ENCODE data around the gene NEU2. TPM values are rescaled to one million over a fixed set of nuclear protein-coding genes. Genes with fewer than 3 reads are reported as not detected.
"Not testable (repeated sequence)": the region's sequence is repeated elsewhere in the genome, so short reads cannot be mapped to it uniquely, and the experiment has no call there.

NEU2 gene
- total RNA-seq, 1 donor from 2014 or later, result not detected

GRCh38 chr2:233010569-233011267, 21.8 kb upstream of the NEU2 start:
- DNase-seq (ENCODE audit: low read depth in 2 of 2), result no peak

DNA sequence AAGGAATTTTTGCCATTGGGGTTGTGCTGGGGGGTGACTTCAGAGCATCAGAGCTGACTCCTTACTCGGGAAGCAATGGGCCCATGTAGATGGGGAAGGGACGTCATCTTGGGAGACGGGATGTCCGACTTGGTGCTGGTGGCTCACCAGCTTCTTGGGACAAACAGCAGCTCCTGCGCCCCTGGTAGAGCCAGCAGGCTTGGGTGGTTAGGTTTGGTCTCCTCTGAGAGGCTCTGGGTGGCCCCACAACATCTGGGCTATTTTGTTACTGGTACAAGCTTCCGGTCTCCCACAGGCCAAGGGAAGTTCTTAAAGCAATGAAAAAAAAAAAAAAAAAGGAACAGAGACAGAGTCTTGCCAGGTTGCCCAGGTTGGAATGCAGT, 21.2 kb upstream of the NEU2 start:
- no peak for DNase-seq (ENCODE audit: low read depth in 2 of 2)

DNA sequence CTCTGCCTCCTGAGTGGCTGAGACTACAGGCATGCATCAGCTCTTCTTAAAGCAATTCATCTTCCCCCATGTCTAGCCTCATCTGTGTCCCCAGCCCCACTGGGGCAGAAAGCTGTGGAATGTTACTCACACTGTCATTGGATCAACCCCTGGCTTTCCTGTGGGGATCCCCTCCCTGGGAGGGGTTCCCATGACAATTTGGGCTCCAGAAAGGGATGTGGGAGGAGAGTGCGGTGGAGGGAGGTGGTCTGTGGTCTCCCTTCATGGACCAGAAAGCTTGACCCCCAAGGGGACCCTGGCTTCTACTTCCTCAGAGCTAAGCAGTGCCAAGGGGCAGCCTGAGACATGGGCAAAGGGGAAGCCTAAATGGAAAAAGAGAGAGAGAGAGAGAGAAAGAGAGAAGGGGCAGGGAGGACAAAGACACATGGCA, 20.8 kb upstream of the NEU2 start:
- DNase-seq (ENCODE audit: low read depth in 2 of 2), result no peak

- peak; percentile 16 to 19 for DNase-seq (ENCODE audit: low read depth in 2 of 2)
Observed at GRCh38 chr2:233012301-233012971, 20.0 kb upstream of the NEU2 start.

DNA sequence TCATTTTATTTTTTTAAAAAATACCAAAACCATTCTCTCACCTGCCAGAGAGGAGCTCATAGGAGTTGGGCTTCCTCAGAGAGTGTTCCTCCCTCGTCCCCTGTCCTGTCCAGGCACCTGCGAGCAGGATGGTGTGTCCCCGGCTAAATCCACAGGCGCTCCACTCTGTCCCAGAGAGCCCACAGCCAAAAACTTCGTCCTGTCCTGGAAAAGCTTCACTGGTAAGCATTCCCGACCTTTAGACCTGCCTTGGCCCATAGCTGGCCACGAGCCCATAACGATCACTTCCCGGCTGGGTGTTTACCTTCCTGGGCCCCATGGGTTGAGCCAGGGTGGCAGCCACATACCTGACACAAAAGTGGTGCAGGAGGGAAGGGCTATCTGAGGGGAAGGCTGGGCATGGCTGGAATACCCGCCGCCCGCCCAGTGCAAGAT, 19.4 kb upstream of the NEU2 start, which contains the start of gene NGEF:
NGEF (minus strand) TSS at position 230 of the 435 bp plus-strand sequence. CDS start 38,366 bp downstream, outside the sequence.
- DNase-seq (ENCODE audit: low read depth in 2 of 2), result no peak

- no peak for DNase-seq (ENCODE audit: low read depth in 2 of 2)
Observed at GRCh38 chr2:233013650-233014049, 18.8 kb upstream of the NEU2 start.

DNA sequence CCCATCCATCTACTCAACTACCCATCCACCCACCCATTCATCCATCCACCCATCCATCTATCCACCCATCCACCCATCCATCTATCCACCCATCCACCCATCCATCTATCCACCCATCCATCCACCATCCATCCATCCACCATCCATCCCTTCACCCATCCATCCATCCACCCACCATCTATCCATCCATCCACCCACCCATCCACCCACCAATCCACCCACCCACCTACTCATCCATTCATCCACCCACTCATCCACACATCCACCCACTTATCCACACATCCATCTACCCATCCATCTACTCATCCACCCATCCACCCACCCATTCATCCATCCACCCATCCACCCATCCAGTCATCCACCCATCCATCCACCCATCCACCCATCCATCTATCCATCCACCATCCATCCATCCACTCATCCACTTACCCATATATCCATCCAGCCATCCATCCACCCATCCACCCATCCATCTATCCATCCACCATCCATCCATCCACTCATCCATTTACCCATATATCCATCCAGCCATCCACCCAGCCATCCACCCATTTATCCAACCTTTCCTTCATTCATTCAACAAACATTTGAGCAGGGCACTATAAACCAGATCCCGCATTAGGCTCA, 17.3 kb upstream of the NEU2 start:
- DNase-seq (ENCODE audit: low read depth in 2 of 2), result no peak

GRCh38 chr2:233017947-233018346, 14.5 kb upstream of the NEU2 start:
- no peak for DNase-seq (ENCODE audit: low read depth in 2 of 2)

GRCh38 chr2:233019610-233020009, 12.9 kb upstream of the NEU2 start:
- DNase-seq (ENCODE audit: low read depth in 2 of 2), result not testable (repeated sequence)

- DNase-seq (ENCODE audit: low read depth in 2 of 2), result no peak
Observed at GRCh38 chr2:233020454-233020853, 12.0 kb upstream of the NEU2 start.

DNA sequence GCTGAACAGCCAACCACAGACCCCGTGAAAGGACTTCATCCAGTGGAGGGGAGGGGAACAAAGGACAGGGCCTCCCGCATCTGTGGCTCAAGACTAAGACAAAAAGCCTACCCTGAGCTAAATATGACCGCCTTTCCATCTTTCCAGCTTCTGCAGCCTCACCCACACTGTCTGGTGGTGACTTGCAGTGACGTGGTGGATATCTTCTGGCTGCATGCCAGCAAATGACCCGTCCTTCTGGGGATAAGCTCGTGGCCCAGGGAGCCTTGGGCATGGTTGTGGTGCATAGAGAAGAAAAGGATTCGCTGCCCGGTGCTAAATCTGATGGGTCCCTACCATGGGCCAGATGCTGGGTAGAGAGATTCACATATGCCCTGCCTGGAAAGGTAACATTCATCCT, 10.7 kb upstream of the NEU2 start:
- peak in 1 of 2 donors; percentile 55 for DNase-seq (ENCODE audit: low read depth in 2 of 2)

DNA sequence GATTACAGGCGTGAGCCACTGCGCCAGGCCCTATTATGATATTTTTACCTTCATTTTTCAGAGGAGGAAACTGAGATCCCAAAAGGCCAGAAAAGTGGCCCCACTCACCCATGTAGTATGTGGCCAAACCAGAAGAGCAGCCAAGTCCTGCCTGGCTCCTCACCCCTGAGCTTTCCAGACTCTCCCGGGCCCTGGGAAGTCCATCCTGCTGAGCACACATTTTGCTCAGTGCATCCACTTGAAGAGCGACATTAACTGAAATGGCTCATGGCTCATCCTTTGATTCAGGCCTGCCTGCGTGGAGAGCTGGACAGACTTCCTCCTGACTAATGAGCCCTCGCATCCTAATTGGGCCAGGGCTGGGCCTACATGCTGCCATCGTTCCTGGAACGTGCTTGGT, 9.9 kb upstream of the NEU2 start:
- no peak for DNase-seq (ENCODE audit: low read depth in 2 of 2)

- DNase-seq (ENCODE audit: low read depth in 2 of 2), result no peak
Observed at GRCh38 chr2:233023007-233023760, 9.3 kb upstream of the NEU2 start.

DNA sequence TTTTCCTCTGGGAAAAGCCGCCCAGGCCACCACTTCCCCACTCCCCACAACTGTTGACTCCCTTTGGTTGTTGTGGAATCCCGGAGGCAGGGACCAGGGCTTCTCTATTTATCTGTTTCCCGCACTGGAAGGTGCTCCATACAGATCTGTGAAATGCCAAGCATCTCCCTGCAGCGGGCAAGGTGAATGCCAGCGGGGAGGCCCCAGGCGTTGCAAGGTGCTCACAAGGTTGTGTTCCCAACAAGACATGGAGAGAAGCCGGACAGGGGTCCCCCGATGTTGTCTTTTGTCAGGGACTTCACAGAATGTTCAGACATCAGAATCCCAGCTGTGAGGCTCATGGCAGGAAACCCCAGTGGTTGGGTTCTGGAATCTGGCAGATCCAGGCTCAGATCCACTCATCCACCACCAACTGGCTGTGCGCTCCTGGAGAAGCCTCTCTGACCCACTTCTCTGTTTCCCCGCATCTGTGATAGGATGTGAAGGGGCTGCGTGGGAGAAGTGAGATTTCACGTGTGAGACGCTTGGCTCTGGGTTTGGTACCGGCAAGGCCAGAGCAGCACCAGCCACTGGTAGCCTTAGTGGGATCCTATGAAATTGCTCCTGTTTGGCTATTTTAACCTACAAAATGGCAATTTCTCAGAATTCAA, 8.6 kb upstream of the NEU2 start:
- no peak for DNase-seq (ENCODE audit: low read depth in 2 of 2)

GRCh38 chr2:233025706-233026105, 6.8 kb upstream of the NEU2 start:
- DNase-seq (ENCODE audit: low read depth in 2 of 2), result no peak

GRCh38 chr2:233026198-233026813, 6.2 kb upstream of the NEU2 start:
- no peak for DNase-seq (ENCODE audit: low read depth in 2 of 2)

DNA sequence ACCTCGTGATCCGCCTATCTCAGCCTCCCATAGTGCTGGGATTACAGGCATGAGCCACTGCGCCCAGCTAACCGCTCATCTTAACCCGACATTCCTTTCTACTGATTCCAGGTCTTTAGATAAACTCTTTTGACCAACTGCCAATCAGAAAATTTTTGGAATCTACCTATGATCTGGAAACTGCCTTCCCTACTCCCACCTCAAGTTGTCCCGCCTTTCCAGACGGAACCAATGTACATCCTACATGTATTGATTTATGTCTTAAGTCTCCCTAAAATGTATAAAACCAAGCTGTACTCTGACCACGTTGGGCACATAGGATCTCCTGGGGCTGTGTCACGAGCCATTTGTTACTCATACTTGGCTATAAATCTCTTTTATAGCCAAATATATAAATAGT, 3.2 kb upstream of the NEU2 start:
- DNase-seq (ENCODE audit: low read depth in 2 of 2), result no peak

- DNase-seq (ENCODE audit: low read depth in 2 of 2), result no peak
Observed at GRCh38 chr2:233031556-233032500, 644 bp upstream of the NEU2 start.

DNA sequence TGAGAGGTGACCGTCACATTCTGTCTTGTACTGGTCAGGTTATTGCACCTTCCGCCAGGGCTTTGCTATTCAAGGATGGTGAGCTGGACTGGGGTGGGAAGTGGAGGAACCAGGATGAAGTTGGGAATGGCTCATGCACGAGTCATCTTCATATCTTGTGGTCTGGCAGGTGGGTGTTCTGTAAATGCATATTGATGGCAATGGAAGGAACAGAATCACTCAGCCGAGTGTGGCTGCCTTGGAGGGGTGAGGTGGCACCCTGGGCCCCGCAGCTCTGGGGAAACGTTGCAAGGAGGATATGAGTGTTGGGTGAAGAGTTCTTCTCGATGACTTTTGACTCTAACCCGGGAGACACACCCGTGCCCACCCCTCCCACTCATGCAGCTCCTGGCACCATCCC, 1.2 kb downstream of the NEU2 start:
- DNase-seq (ENCODE audit: low read depth in 2 of 2), result no peak

Measured in lung microvascular endothelial cell (primary cell).